HG02623 (cell line): ENCODE data around the gene WDCP.
"Not testable (repeated sequence)": the region's sequence is repeated elsewhere in the genome, so short reads cannot be mapped to it uniquely, and the experiment has no call there.

Experiments used
- ATAC-seq: cut with Tn5 transposase; IDR thresholded peaks from one replicate; pipeline ENCODE4 v1.9.1; 2021; ENCODE audit warnings: moderate library complexity; ENCODE audit not compliant: unreplicated experiment

WDCP gene

DNA sequence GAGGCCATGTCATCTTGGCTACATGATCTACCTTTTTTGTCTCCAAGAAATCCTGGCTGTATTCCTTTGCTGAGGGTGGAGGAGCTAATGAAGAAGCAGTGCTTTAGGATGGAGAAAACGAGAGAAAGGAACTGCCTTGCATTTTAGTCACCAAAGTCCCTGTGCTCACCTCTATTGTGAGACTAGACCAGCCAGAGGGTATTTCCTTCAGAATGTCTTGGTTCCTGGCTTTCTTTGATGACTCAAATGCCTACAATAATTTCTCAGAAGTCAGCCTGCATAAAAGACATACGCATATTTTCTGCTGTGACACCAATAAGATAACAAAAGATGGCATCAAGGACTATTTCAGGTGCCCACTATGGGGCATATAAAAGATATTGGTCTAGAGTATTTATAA lies 18.1 kb upstream of the WDCP start:
- ATAC-seq: no peak

GRCh38 chr2:24058564-24059271 lies 11.5 kb upstream of the WDCP start:
- ATAC-seq: no peak

- no peak for ATAC-seq
Observed at GRCh38 chr2:24055750-24056149, 8.6 kb upstream of the WDCP start.

DNA sequence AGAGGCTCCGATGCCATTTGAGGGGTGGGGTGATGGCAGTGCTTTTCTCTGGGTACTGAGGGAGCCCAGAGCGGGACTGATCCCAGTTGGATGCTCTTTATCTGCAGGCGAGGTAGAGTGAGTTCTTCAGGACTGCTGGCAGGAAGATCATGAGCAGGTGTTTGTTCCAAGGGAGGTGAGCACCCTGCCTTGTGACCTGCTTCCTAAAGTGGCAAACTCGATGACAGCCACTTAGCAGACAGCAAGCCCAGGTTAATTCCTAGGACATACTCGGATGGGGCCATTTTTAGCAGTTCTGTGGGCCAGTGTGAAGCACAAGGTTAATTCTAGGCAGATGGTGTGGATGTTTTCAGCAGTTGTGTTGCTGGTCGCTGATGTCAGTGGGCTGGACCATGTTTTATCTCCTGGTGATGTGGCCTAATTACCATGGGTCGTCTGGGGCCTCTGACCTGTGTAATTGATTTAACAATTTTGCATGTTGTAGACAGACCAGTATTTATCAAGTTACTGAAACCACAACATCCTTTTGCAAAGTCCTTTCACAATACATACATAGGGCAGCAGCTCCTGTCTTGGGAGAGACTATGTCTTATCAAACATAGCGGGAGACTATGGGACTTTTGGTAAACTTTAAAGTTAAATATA lies 7.3 kb upstream of the WDCP start:
- ATAC-seq: no peak

DNA sequence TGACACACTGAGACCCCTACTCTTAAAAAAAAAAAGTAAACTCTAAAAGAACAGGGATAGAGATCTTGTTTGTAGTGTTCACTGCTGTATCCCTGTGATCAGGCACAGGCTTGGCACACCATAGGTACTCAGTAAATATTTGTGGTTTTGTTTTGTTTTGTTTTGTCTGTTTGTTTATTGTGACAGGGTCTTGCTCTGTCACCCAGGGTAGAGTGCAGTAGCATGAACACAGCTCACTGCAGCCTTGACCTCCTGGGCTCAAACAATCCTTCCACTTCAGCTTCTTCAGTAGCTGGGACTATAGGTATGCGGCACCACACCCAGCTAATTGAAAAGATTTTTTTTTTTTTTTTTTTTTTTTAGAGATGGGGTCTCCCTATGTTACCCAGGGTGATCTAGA lies 5.8 kb upstream of the WDCP start:
- ATAC-seq: no peak

DNA sequence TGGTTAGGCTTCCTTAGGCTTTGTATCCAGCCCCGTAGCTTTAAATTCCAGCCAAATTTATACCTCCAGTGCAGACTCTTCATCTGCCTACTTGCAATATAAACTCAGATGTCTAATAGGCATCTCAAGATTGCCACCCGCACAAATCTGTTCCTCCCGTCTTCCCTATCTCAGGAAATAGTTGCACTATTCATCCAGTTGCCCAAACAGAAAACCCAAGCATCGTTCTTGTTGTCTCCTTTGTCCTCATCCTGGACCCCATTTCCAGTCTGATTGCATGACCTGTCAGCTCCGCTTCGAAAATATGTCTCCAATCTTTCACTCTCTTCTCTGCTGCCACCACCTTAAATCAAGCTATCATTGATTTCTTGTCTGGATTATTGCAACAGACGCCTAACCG lies 4.6 kb upstream of the WDCP start:
- ATAC-seq: no peak

GRCh38 chr2:24050041-24050979 lies 3.1 kb upstream of the WDCP start:
- no peak for ATAC-seq

GRCh38 chr2:24049485-24050021 lies 2.4 kb upstream of the WDCP start, which contains the start of gene FKBP1B:
Gene FKBP1B (plus strand): TSS chr2:24049741. CDS start chr2:24049850, 109 bp downstream.
- ATAC-seq: no peak

DNA sequence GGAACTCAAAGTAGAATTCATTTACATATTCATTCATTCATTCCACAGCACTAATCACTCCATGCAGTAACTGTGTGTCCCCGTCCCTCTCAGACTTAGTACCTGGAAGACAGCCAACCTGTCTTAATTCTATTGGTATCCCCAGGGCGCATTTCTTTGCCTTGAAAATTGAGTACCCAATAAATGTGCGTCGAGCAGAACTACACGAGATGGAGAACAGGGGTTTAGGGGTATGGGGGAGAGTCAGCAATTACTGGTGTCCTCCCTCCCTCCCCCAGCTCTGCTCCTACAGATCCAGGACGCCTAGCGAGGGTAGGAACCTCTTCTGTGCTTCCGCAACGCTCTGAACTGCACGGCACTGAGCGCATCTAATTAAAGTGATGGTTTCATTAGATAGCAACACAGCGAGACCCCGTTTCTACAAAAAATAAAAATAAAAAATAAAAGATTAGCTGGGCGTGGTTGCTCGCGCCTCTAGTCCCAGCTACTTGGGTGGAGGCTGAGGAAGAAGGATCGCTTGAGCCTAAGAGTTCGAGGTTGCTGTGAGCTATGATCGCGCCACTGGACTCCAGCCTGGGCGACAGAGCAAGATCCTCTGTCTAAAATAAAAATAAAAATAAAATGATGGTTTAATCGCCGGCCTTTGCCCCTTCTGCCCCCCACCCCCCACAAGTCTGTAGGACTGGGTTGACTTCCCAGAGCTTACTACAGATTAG lies 1.7 kb upstream of the WDCP start:
- ATAC-seq: no peak

GRCh38 chr2:24047703-24048033 lies 477 bp upstream of the WDCP start:
- no peak for ATAC-seq

GRCh38 chr2:24046599-24046929 lies 627 bp downstream of the WDCP start:
- ATAC-seq: no peak

GRCh38 chr2:24045511-24046508 lies 1.4 kb downstream of the WDCP start:
- no peak for ATAC-seq

- ATAC-seq: not testable (repeated sequence)
Observed at GRCh38 chr2:24043133-24043532, 4.1 kb downstream of the WDCP start.

DNA sequence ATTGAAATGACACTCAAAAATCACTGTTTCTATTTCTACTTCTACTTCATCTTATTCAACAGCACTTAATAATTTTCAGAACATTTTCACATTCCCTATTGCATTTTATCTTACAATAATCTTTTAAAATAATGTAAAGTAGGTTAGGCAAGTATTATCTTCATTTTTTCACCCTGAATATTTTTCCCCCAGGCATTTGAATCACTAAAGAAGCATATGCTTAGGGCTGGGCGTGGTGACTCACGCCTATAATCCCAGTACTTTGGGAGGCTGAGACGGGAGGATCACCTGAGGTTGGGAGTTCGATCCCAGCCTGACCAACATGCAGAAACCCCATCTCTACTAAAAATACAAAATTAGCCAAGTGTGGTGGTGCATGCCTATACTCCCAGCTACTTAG lies 6.7 kb downstream of the WDCP start:
- no peak for ATAC-seq

GRCh38 chr2:24038786-24039499 lies 8.2 kb downstream of the WDCP start:
- no peak for ATAC-seq

- no peak for ATAC-seq
Observed at GRCh38 chr2:24026233-24026632, 21.0 kb downstream of the WDCP start.

GRCh38 chr2:24024996-24025663 lies 22.1 kb downstream of the WDCP start:
- no peak for ATAC-seq

DNA sequence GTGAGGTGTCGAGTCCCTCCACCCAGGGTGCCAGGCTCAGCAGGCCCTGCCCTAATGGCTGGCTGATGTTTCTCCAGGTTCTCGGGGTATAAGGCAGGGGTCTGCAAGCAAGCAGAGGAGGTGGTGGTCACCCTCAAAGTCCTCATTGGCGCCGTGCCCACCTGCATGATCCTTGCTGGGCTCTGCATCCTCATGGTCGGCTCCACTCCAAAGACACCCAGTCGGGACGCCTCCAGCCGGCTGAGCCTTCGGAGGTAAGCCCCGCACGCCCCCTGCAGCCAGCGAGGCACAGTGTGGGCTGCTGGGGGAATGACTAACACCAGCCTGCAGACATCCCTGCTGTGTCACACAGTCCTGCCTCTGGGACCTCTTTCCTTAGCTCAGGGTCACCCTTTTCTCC lies 23.2 kb downstream of the WDCP start:
- no peak for ATAC-seq
